ENCODE measurements around the gene GABARAPL2. TPM values are rescaled to one million over a fixed set of nuclear protein-coding genes. Genes with fewer than 3 reads are reported as not detected.
"Not testable (repeated sequence)": the region's sequence is repeated elsewhere in the genome, so short reads cannot be mapped to it uniquely, and the experiment has no call there.

The GABARAPL2 gene
- polyA plus RNA-seq, 1 donor from 2014 or later = 344 TPM

- no peak within 1 kb of the TSS for H2AFZ ChIP-seq (ENCODE audit: low read depth, low read length)
- H3K9ac ChIP-seq (ENCODE audit: low read length) = no peak within 1 kb of the TSS
- H3K9me3 ChIP-seq (ENCODE audit: low read length) = no peaks in the 10 kb centered on the region
- no peaks in the 10 kb centered on the region for H3F3A ChIP-seq (ENCODE audit: insufficient read depth, low read length, poor library complexity, severe bottlenecking)
- H3K79me2 ChIP-seq (replicated peaks; ENCODE audit: insufficient read depth, low read length) = no peaks in the 10 kb centered on the region
- H3K27ac ChIP-seq (ENCODE audit: low read length) = no peak within 1 kb of the TSS
- no peaks in the 10 kb centered on the region for H3K9me2 ChIP-seq (ENCODE audit: insufficient read depth, low read length)
- H3K36me3 ChIP-seq (ENCODE audit: insufficient read depth, low read length) = no peaks in the 10 kb centered on the region
- no peak for TF ChIP-seq RAD21 (conservative IDR thresholded peaks at IDR 0.05)
- TF ChIP-seq, protein P1, sequence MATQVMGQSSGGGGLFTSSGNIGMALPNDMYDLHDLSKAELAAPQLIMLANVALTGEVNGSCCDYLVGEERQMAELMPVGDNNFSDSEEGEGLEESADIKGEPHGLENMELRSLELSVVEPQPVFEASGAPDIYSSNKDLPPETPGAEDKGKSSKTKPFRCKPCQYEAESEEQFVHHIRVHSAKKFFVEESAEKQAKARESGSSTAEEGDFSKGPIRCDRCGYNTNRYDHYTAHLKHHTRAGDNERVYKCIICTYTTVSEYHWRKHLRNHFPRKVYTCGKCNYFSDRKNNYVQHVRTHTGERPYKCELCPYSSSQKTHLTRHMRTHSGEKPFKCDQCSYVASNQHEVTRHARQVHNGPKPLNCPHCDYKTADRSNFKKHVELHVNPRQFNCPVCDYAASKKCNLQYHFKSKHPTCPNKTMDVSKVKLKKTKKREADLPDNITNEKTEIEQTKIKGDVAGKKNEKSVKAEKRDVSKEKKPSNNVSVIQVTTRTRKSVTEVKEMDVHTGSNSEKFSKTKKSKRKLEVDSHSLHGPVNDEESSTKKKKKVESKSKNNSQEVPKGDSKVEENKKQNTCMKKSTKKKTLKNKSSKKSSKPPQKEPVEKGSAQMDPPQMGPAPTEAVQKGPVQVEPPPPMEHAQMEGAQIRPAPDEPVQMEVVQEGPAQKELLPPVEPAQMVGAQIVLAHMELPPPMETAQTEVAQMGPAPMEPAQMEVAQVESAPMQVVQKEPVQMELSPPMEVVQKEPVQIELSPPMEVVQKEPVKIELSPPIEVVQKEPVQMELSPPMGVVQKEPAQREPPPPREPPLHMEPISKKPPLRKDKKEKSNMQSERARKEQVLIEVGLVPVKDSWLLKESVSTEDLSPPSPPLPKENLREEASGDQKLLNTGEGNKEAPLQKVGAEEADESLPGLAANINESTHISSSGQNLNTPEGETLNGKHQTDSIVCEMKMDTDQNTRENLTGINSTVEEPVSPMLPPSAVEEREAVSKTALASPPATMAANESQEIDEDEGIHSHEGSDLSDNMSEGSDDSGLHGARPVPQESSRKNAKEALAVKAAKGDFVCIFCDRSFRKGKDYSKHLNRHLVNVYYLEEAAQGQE (IDR thresholded peaks at IDR 0.05; ENCODE audit: borderline replicate concordance) = no peak
- H4K20me1 ChIP-seq (ENCODE audit: insufficient read depth) = no peaks in the 10 kb centered on the region
- no peak within 1 kb of the TSS for H3K4me2 ChIP-seq (ENCODE audit: low read length)
- no peaks in the 10 kb centered on the region for H3K27me3 ChIP-seq (ENCODE audit: insufficient read depth, low read depth, low read length)
- no peak within 1 kb of the TSS for H3K4me3 ChIP-seq (ENCODE audit: low read length)
These were observed 30.3 kb upstream of the GABARAPL2 start, which contains the start of gene CHST5 for GRCh38 chr16:75535901-75536300. Gene CHST5 (minus strand): TSS chr16:75536108. CDS start chr16:75530384, 5,724 bp downstream.

DNA sequence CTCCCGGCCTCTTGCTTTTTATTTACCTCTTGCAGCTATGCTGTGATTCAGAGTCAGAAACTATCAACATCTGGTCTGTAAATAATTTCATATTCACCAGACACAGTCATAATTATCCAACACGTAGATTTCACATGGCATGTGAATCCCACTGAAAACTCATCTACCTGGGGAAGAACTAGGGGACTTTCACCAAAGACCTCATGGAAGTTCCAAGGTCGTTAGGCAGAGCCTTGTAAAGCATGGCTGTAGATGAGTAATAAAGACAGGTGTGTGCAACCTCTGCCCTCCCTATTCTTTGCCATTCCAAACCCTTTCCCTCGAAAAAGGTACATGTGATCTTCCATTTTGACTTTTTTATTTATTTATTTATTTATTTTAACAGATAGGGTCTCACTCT lies 28.4 kb upstream of the GABARAPL2 start:
- H3K4me2 ChIP-seq (ENCODE audit: low read length) = no peak overlapping the region
- H3K27me3 ChIP-seq (ENCODE audit: insufficient read depth, low read depth, low read length) = no peaks in the 10 kb centered on the region
- no peaks in the 10 kb centered on the region for H3K9me2 ChIP-seq (ENCODE audit: insufficient read depth, low read length)
- H3K4me3 ChIP-seq (ENCODE audit: low read length) = no peak overlapping the region
- H3F3A ChIP-seq (ENCODE audit: insufficient read depth, low read length, poor library complexity, severe bottlenecking) = no peaks in the 10 kb centered on the region
- H3K79me2 ChIP-seq (replicated peaks; ENCODE audit: insufficient read depth, low read length) = no peaks in the 10 kb centered on the region
- H4K20me1 ChIP-seq (ENCODE audit: insufficient read depth) = no peaks in the 10 kb centered on the region
- TF ChIP-seq EZH2 (IDR thresholded peaks at IDR 0.05; ENCODE audit: borderline replicate concordance, insufficient read depth, low read length, poor library complexity, severe bottlenecking) = no peak
- no peak for TF ChIP-seq SMC3 (conservative IDR thresholded peaks at IDR 0.05; ENCODE audit: poor library complexity)
- no peak for TF ChIP-seq RAD21 (conservative IDR thresholded peaks at IDR 0.05)
- no peak for TF ChIP-seq POLR2AphosphoS5 (IDR thresholded peaks at IDR 0.05)
- TF ChIP-seq MXI1 (conservative IDR thresholded peaks at IDR 0.05; ENCODE audit: poor library complexity, severe bottlenecking) = no peak
- TF ChIP-seq, protein P1 (IDR thresholded peaks at IDR 0.05; ENCODE audit: borderline replicate concordance) = no peak
- TF ChIP-seq TAF1 (IDR thresholded peaks at IDR 0.05; ENCODE audit: low read depth) = no peak
- TF ChIP-seq EP300 (conservative IDR thresholded peaks at IDR 0.05; ENCODE audit: poor library complexity, severe bottlenecking) = no peak
- TF ChIP-seq CTCF (IDR thresholded peaks at IDR 0.05; ENCODE audit: poor library complexity, severe bottlenecking) = no peak
- no peaks in the 10 kb centered on the region for H3K9me3 ChIP-seq (ENCODE audit: low read length)
- H3K9ac ChIP-seq (ENCODE audit: low read length) = no peak overlapping the region
- H3K36me3 ChIP-seq (ENCODE audit: insufficient read depth, low read length) = no peaks in the 10 kb centered on the region
- H3K27ac ChIP-seq (ENCODE audit: low read length) = no peak overlapping the region
- H2AFZ ChIP-seq (ENCODE audit: low read depth, low read length) = no peak overlapping the region

GRCh38 chr16:75538882-75539565 lies 27.2 kb upstream of the GABARAPL2 start:
- not testable (repeated sequence) for H3K27me3 ChIP-seq (ENCODE audit: insufficient read depth, low read depth, low read length); H3K9me3 ChIP-seq (ENCODE audit: low read length); H3K79me2 ChIP-seq (replicated peaks; ENCODE audit: insufficient read depth, low read length); H2AFZ ChIP-seq (ENCODE audit: low read depth, low read length); H3F3A ChIP-seq (ENCODE audit: insufficient read depth, low read length, poor library complexity, severe bottlenecking); H3K9me2 ChIP-seq (ENCODE audit: insufficient read depth, low read length); H3K4me2 ChIP-seq (ENCODE audit: low read length); H3K9ac ChIP-seq (ENCODE audit: low read length); H4K20me1 ChIP-seq (ENCODE audit: insufficient read depth); H3K27ac ChIP-seq (ENCODE audit: low read length); H3K4me3 ChIP-seq (ENCODE audit: low read length); H3K36me3 ChIP-seq (ENCODE audit: insufficient read depth, low read length)

All from neural cell (in vitro differentiated cells).